ENCODE data around the gene KRT84.

DNA sequence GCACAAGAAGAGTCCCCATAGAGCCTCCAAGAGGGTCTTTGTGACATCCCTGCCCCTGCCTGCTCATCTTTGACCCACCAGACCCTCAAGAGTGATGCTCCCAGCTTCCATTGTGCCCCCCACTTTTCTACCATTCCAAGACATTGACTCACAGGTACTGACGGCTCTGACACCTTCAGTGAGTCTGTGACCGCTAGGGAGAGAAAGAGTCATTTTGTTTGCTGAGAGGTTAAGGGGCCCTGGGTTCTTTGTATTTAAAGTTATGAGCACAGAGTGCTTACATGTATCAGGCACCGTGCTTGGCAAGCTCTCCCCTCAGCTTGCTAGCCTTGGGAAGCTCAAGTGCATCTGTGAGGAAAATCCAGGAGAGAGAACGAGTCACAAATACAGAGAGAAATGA, 27.8 kb upstream of the KRT84 start:
- TF ChIP-seq POLR2AphosphoS5 (IDR thresholded peaks at IDR 0.05) (no peak), POLR2A (IDR thresholded peaks at IDR 0.05) (no peak), EP300 (IDR thresholded peaks at IDR 0.05) (no peak)
- TF ChIP-seq, protein P1, sequence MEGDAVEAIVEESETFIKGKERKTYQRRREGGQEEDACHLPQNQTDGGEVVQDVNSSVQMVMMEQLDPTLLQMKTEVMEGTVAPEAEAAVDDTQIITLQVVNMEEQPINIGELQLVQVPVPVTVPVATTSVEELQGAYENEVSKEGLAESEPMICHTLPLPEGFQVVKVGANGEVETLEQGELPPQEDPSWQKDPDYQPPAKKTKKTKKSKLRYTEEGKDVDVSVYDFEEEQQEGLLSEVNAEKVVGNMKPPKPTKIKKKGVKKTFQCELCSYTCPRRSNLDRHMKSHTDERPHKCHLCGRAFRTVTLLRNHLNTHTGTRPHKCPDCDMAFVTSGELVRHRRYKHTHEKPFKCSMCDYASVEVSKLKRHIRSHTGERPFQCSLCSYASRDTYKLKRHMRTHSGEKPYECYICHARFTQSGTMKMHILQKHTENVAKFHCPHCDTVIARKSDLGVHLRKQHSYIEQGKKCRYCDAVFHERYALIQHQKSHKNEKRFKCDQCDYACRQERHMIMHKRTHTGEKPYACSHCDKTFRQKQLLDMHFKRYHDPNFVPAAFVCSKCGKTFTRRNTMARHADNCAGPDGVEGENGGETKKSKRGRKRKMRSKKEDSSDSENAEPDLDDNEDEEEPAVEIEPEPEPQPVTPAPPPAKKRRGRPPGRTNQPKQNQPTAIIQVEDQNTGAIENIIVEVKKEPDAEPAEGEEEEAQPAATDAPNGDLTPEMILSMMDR (IDR thresholded peaks at IDR 0.05) = no peak

Measured in sigmoid colon (tissue), 4 donors.